ENCODE data around the gene DPEP1.

GRCh38 chr16:89579351-89579750 lies 34.1 kb upstream of the DPEP1 start:
- TF ChIP-seq CTCF (IDR thresholded peaks at IDR 0.05) (no peak), EZH2 (IDR thresholded peaks at IDR 0.05; ENCODE audit: borderline replicate concordance, insufficient read depth, low read depth, low read length, poor library complexity, severe bottlenecking) (no peak)
